Gastroesophageal sphincter (tissue), 4 donors: Measurements from ENCODE around the gene USP47. TPM values are rescaled to one million over a fixed set of nuclear protein-coding genes. Genes with fewer than 3 reads are reported as not detected.
A peak's percentile ranks its signal among the peaks of the same experiment; 100 is the strongest.

ENCODE experiments used
- ATAC-seq: fragments of 150-250 bp; one replicate; pipeline ENCODE4 v1.9.1; 2016; ENCODE audit warnings: mild to moderate bottlenecking, moderate library complexity
- H3K27ac ChIP-seq, 4 donors: fragments of 200-600 bp; sonication (generic) in 3 of 4; 1 replicate in 3 of 4; 2 replicates in 1 of 4; pipeline ENCODE4 v1.5.1; 2016 to 2019
- H3K27me3 ChIP-seq: fragments of 200-600 bp; sonication (generic); one replicate; pipeline ENCODE4 v1.5.1; 2019
- H3K36me3 ChIP-seq, 2 donors: fragments of 200-600 bp; sonication (generic); one replicate each; pipeline ENCODE4 v1.5.1; 2019; ENCODE audit warnings: control low read depth in 1 of 2
- H3K4me1 ChIP-seq, 3 donors: fragments of 200-600 bp; sonication (generic); 1 replicate in 2 of 3; 2 replicates in 1 of 3; pipeline ENCODE4 v1.5.1; 2016 to 2019; ENCODE audit warnings: control low read depth in 2 of 3
- H3K4me3 ChIP-seq, 2 donors: fragments of 200-600 bp; sonication (generic); one replicate each; pipeline ENCODE4 v1.5.1; 2019; ENCODE audit warnings: mild to moderate bottlenecking in 1 of 2, moderate library complexity in 1 of 2
- H3K9me3 ChIP-seq, 3 donors: fragments of 200-600 bp; sonication (generic); one replicate each; pipeline ENCODE4 v1.5.1; 2017 to 2019; ENCODE audit warnings: control low read depth in 2 of 3
- EP300 ChIP-seq: sonication (generic); formaldehyde crosslinking; IDR thresholded peaks from one replicate; pipeline ENCODE4 v1.6.1; 2017; ENCODE audit warnings: antibody characterized with exemption, mild to moderate bottlenecking
- POLR2A ChIP-seq, 2 donors: fragments of 450-650 bp; IDR thresholded peaks; one replicate each; pipeline ENCODE4 v1.6.1; 2017; ENCODE audit warnings: antibody characterized with exemption in 2 of 2, mild to moderate bottlenecking in 2 of 2, moderate library complexity in 1 of 2
- POLR2AphosphoS5 ChIP-seq: sonication (generic); formaldehyde crosslinking; IDR thresholded peaks from one replicate; pipeline ENCODE4 v1.6.1; 2017; ENCODE audit warnings: antibody characterized with exemption
- WGBS, 2 donors: methylation state at CpG; one replicate each; pipeline ENCODE4 v1.1.5; 2018; ENCODE audit warnings: low coverage in 1 of 2; 5-methylcytosine and 5-hydroxymethylcytosine counted together
- total RNA-seq, 4 donors: library from RNA; depleted of rRNA; stranded (reverse); fragments of >200 nt; gene quantifications; one replicate each; pipeline ENCODE4 v1.1.0, GENCODE V29; 2016
- TF ChIP-seq, protein P1 (sequence below), 4 experiments: fragments of 200-600 bp in 2 of 4; fragments of 450-650 bp in 2 of 4; sonication (generic) in 1 of 4; IDR thresholded peaks; one replicate each; pipeline ENCODE4 v1.5.1; 2017 to 2019; ENCODE audit warnings: antibody characterized with exemption in 4 of 4, mild to moderate bottlenecking in 2 of 4, moderate library complexity in 2 of 4

The USP47 gene
- total RNA-seq, 4 donors from 2014 or later = 84.7 to 156 (median 115) TPM

GRCh38 chr11:11985954-11986949 lies 144.5 kb downstream of the USP47 start:
- Histone ChIP-seq H3K4me1 (peaks cover 0 to 33% (median 9%) of the 10 kb centered on the region in 3 donors), H3K4me3 (no peak overlapping the region), H3K27me3 (no peaks in the 10 kb centered on the region), H3K36me3 (no peaks in the 10 kb centered on the region), H3K27ac (peak overlapping the region in 2 of 4 donors; percentile 27 to 33), H3K9me3 (no peaks in the 10 kb centered on the region)
- no peak for ATAC-seq
- TF ChIP-seq EP300 = no peak
- TF ChIP-seq POLR2A (IDR thresholded peaks at IDR 0.05) = no peak
- no peak for TF ChIP-seq POLR2AphosphoS5
- TF ChIP-seq, protein P1, sequence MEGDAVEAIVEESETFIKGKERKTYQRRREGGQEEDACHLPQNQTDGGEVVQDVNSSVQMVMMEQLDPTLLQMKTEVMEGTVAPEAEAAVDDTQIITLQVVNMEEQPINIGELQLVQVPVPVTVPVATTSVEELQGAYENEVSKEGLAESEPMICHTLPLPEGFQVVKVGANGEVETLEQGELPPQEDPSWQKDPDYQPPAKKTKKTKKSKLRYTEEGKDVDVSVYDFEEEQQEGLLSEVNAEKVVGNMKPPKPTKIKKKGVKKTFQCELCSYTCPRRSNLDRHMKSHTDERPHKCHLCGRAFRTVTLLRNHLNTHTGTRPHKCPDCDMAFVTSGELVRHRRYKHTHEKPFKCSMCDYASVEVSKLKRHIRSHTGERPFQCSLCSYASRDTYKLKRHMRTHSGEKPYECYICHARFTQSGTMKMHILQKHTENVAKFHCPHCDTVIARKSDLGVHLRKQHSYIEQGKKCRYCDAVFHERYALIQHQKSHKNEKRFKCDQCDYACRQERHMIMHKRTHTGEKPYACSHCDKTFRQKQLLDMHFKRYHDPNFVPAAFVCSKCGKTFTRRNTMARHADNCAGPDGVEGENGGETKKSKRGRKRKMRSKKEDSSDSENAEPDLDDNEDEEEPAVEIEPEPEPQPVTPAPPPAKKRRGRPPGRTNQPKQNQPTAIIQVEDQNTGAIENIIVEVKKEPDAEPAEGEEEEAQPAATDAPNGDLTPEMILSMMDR (IDR thresholded peaks at IDR 0.05) = no peak
- 75 to 85% methylated on average over 6 to 8 of the region's 9 CpGs for WGBS, 2 donors

DNA sequence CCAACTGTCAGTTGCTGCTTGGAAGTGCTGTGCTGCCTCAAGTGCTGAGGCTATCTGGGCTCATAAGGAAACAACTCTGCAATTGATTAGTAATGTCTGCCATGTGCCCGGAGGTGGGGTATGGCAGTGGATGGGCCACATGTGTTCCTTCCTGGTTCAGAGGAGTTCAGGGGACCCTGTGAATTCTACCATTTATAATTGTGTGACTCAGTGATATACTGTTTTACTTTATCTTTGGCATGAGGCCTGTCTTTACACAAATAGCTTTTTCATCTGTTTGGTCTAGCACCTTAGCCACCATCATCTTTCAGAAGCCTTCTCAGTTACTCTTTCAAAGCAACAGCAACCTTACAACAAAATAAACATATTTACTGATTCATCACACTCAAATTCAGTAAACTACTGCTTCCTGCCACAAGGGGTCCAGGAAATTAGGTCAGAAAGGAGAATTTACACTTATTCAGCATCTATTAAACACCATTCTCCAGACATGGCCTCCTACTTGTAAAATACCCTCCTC lies 145.8 kb downstream of the USP47 start:
- no peaks in the 10 kb centered on the region for H3K36me3 ChIP-seq
- H3K4me1 ChIP-seq = peaks cover 0 to 24% (median 9%) of the 10 kb centered on the region in 3 donors
- no peaks in the 10 kb centered on the region for H3K27me3 ChIP-seq
- WGBS, 2 donors = 100% methylated on average over 1 of the region's 1 CpG; no CpG with 5 or more reads in 1 of the 2 donors
- H3K9me3 ChIP-seq = no peaks in the 10 kb centered on the region
- ATAC-seq = no peak
- TF ChIP-seq EP300 (no peak), POLR2AphosphoS5 (no peak)
- TF ChIP-seq, protein P1 (IDR thresholded peaks at IDR 0.05) = peak in 3 of 4 experiments; percentile 23 to 37 (median 33)
- H3K27ac ChIP-seq = peak overlapping the region in 2 of 4 donors; percentile 63 to 67
- H3K4me3 ChIP-seq = no peak overlapping the region

DNA sequence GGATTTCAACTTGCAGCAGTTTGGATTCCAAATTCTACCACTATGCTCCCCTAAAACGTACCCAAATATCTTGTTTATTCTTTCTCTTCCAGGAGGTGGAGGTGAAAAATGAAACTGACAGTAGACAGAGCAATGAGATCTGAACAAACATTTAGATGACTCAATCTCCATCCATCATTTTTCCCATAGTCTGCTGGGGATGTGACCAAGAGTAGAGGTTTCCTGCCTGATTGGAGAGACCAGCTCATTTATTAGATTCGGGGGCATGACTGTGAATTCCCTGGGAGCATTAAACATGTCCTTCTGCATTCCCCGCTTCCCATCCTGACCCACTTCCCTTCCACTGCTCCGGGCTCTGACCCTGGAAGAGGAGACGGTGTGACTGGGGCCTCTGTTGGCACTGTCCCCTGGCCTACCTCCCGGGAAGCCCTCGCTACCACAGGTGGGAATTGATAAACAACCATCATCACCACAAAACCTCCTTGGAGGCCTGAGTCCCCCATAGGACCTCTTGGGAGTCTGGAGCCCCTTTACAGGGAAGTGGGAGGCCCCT lies 146.4 kb downstream of the USP47 start:
- TF ChIP-seq, protein P1 (IDR thresholded peaks at IDR 0.05) = no peak
- no peak for TF ChIP-seq POLR2AphosphoS5
- TF ChIP-seq POLR2A (IDR thresholded peaks at IDR 0.05) = no peak
- TF ChIP-seq EP300 = no peak
- H3K4me3 ChIP-seq = no peak overlapping the region
- peak overlapping the region in 2 of 4 donors; percentile 63 to 67 for H3K27ac ChIP-seq
- H3K9me3 ChIP-seq = no peaks in the 10 kb centered on the region
- no peaks in the 10 kb centered on the region for H3K27me3 ChIP-seq
- H3K4me1 ChIP-seq = peaks cover 0 to 24% (median 9%) of the 10 kb centered on the region in 3 donors
- WGBS, 2 donors = 31 to 60% methylated on average over 2 to 5 of the region's 7 CpGs
- ATAC-seq = peak; percentile 41
- H3K36me3 ChIP-seq = no peaks in the 10 kb centered on the region

GRCh38 chr11:11988681-11989261 lies 147.0 kb downstream of the USP47 start:
- H3K27ac ChIP-seq = peak overlapping the region in 2 of 4 donors; percentile 63 to 67
- no peaks in the 10 kb centered on the region for H3K27me3 ChIP-seq
- no peaks in the 10 kb centered on the region for H3K9me3 ChIP-seq
- no peaks in the 10 kb centered on the region for H3K36me3 ChIP-seq
- H3K4me1 ChIP-seq = peaks cover 0 to 30% (median 9%) of the 10 kb centered on the region in 3 donors
- no peak for ATAC-seq
- 79 to 94% methylated on average over 3 of the region's 5 CpGs for WGBS, 2 donors
- H3K4me3 ChIP-seq = no peak overlapping the region
- TF ChIP-seq, protein P1 (IDR thresholded peaks at IDR 0.05) = peak in 1 of 4 experiments; percentile 18
- no peak for TF ChIP-seq POLR2AphosphoS5
